ENCODE measurements around the gene EGFLAM. TPM values are rescaled to one million over a fixed set of nuclear protein-coding genes. Genes with fewer than 3 reads are reported as not detected.

Gene EGFLAM
- total and polyA plus RNA-seq, 10 of the 15 experiments (the other 5 are each of a cell fraction or from before 2014, with no cell fraction given) = 0.37 TPM; not detected in 9

GRCh38 chr5:38210676-38211353 is 47.5 kb upstream of the EGFLAM start:
- no peaks in the 10 kb centered on the region for H3K79me2 ChIP-seq (ENCODE audit: control insufficient read depth, insufficient read depth, low read length)
- no peak overlapping the region for H3K4me3 ChIP-seq
- H3K27ac ChIP-seq (ENCODE audit: control insufficient read depth, insufficient read depth) = no peak overlapping the region
- TF ChIP-seq ZBTB11 (CRISPR knock-in tag; IDR thresholded peaks at IDR 0.05) (no peak), SMARCA5 (IDR thresholded peaks at IDR 0.05) (no peak), NFYB (IDR thresholded peaks at IDR 0.05; ENCODE audit: insufficient read depth, low read depth, low read length) (no peak), ZSCAN29 (IDR thresholded peaks at IDR 0.05) (no peak), BMI1 (IDR thresholded peaks at IDR 0.05; ENCODE audit: borderline replicate concordance) (no peak), TARDBP (IDR thresholded peaks at IDR 0.05; ENCODE audit: borderline replicate concordance) (no peak), FOXM1 (IDR thresholded peaks at IDR 0.05; ENCODE audit: low read depth, low read length) (no peak), SMC3 (IDR thresholded peaks at IDR 0.05; ENCODE audit: borderline replicate concordance, low read length) (no peak)
- no peak overlapping the region for H3K9ac ChIP-seq (ENCODE audit: control insufficient read depth, insufficient read depth, low read length)
- DNase-seq (ENCODE audit: low read depth, low spot score) = no peak
- intact Hi-C loops (cut with micrococcal nuclease; ENCODE audit: unreplicated experiment) (no loop called here), in situ Hi-C loops (cut with MboI) (no loop called here)
- H3K27me3 ChIP-seq (replicated peaks in 1 of 2; ENCODE audit: control insufficient read depth in 2 of 2, insufficient read depth in 2 of 2, low read length in 1 of 2) = no peaks in the 10 kb centered on the region
- ChIA-PET POLR2A (no interaction called here), CTCF (no interaction called here), RAD21 (ENCODE audit: unreplicated experiment) (no interaction called here), SMC1A (ENCODE audit: uncharacterized antibody, unreplicated experiment) (no interaction called here)
- no peaks in the 10 kb centered on the region for H3K36me3 ChIP-seq (ENCODE audit: control insufficient read depth in 2 of 2, insufficient read depth in 2 of 2, low read length in 1 of 2)
- ATAC-seq = no peak
- no TSS peak for BruUV-seq (replicated peaks)
- no peak overlapping the region for H2AFZ ChIP-seq (ENCODE audit: control insufficient read depth, low read depth, low read length)
- no peaks in the 10 kb centered on the region for H3K9me3 ChIP-seq (replicated peaks; ENCODE audit: control insufficient read depth, insufficient read depth, low read length)
- no peak for FAIRE-seq
- H3K4me1 ChIP-seq (ENCODE audit: control insufficient read depth, insufficient read depth, low read length) = no peaks in the 10 kb centered on the region
- H4K20me1 ChIP-seq (ENCODE audit: control insufficient read depth, insufficient read depth) = no peaks in the 10 kb centered on the region
- no peak overlapping the region for H3K4me2 ChIP-seq (ENCODE audit: control insufficient read depth, insufficient read depth)
- 12% methylated on average over 8 of the region's 8 CpGs for WGBS (ENCODE audit: insufficient coverage, insufficient replicate concordance, low lambda C conversion rate, missing lambda C conversion rate)

All from GM12878 (cell line).